GM12873 (cell line): Measurements from ENCODE around the gene NHP2.

Source experiments
- CTCF ChIP-seq: IDR thresholded peaks from 2 replicates; pipeline ENCODE4 v1.5.1; 2012; ENCODE audit warnings: low read depth, mild to moderate bottlenecking, moderate library complexity, low read length, control low read depth; ENCODE audit not compliant: insufficient read depth; ENCODE audit errors: missing control alignments

NHP2 gene

GRCh38 chr5:178196281-178196812 is 42.7 kb upstream of the NHP2 start:
- no peak for TF ChIP-seq CTCF

GRCh38 chr5:178194026-178194425 is 40.3 kb upstream of the NHP2 start:
- TF ChIP-seq CTCF, result no peak

- no peak for TF ChIP-seq CTCF
Observed at GRCh38 chr5:178193251-178193809, 39.6 kb upstream of the NHP2 start.

- TF ChIP-seq CTCF, result no peak
Observed at GRCh38 chr5:178192787-178193186, 39.1 kb upstream of the NHP2 start.

GRCh38 chr5:178192244-178192643 is 38.6 kb upstream of the NHP2 start:
- TF ChIP-seq CTCF, result no peak

- no peak for TF ChIP-seq CTCF
Observed at GRCh38 chr5:178191661-178192060, 38.0 kb upstream of the NHP2 start.

- TF ChIP-seq CTCF, result no peak
Observed at GRCh38 chr5:178189433-178189832, 35.7 kb upstream of the NHP2 start.

- TF ChIP-seq CTCF, result no peak
Observed at GRCh38 chr5:178187014-178187413, 33.3 kb upstream of the NHP2 start, which contains the start of gene GMCL2. TSS of gene GMCL2 (minus strand) at chr5:178187371. CDS start at chr5:178187299, 72 bp downstream.
